Measurements from ENCODE around the gene THOP1.

THOP1 gene

DNA sequence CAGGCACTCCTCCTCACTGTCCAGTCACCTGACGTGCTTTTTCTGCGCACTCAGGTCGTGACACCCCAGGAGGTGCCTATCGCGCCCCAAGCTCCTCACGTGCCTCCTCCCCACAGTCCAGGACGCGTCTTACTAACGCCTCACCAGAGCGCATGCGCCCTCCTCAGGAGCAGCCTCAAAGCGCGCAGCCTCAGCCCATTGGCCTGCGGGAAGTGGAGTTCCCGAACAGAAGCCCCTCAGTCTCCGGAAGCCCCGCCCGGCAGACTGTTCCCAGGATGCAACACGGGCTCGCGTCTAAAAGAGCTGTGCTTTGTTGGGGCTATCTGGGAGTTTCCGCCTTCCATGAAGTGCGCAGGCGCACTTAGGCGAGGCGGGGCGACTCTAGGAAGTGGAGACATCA, 73.6 kb downstream of the THOP1 start:
- DNase-seq, result no peak

DNA sequence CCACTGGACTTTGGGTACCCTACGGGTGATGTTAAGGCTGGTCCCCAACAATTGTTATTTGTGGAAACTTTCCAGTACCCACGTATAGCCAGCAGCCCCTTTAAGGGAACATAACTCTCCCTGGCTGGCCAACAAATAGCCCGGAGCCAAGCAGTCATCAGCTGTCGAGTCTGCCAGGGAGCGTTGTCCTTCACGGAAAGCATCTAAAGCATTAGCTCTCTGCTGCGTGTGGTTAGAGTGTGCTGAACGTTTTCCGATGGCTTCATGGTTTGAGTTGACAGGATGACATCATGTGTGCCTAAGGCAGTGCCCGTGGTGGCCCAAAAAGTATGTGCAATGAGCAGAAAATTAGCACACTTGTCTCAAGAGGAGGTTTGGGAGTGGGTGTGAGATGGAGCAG, 78.5 kb downstream of the THOP1 start:
- no peak for DNase-seq

All from SHP77 treated with DMSO at 0.1 percent for 48 hours (cell line).